GM12892 (cell line): Measurements from ENCODE around the gene USP47.

Source experiments
- POLR2A ChIP-seq: IDR thresholded peaks from 2 replicates; pipeline ENCODE4 v1.6.1; 2011; ENCODE audit warnings: low read depth, low read length, control low read depth
- POLR2AphosphoS5 ChIP-seq: IDR thresholded peaks from 2 replicates; pipeline ENCODE4 v1.6.1; 2011; ENCODE audit warnings: low read depth, low read length, control low read depth

GRCh38 chr11:11980841-11981308 is 139.1 kb downstream of the USP47 start:
- TF ChIP-seq POLR2AphosphoS5 (no peak), POLR2A (no peak)
